Aorta (tissue), 5 donors: Measurements from ENCODE around the gene CDH23. TPM values are rescaled to one million over a fixed set of nuclear protein-coding genes. Genes with fewer than 3 reads are reported as not detected.

ENCODE experiments used
- ATAC-seq: fragments of 200-7000 bp; cut with Tn5 transposase; one replicate; pipeline ENCODE4 v1.9.1; 2022; ENCODE audit warnings: moderate library complexity; ENCODE audit not compliant: low FRiP score
- DNase-seq, 2 donors: peaks; one replicate each; pipeline ENCODE4 v3.0.0-alpha.2; 2020
- H3K27ac ChIP-seq, 2 donors: one replicate each; pipeline ENCODE4 v1.5.1; 2013; ENCODE audit warnings: low read length in 2 of 2, mild to moderate bottlenecking in 2 of 2, moderate library complexity in 2 of 2, control low read depth in 1 of 2, inconsistent platforms in 1 of 2, low read depth in 1 of 2
- H3K27me3 ChIP-seq, 2 donors: one replicate each; pipeline ENCODE4 v1.6.1; 2013; ENCODE audit warnings: control low read depth in 1 of 2, low read length in 1 of 2, mild to moderate bottlenecking in 1 of 2, moderate library complexity in 1 of 2; ENCODE audit not compliant: insufficient read depth in 2 of 2, control insufficient read depth in 1 of 2
- H3K36me3 ChIP-seq, 2 donors: one replicate each; pipeline ENCODE4 v1.6.1; 2013; ENCODE audit warnings: control low read depth in 1 of 2, low read length in 1 of 2, mild to moderate bottlenecking in 1 of 2; ENCODE audit not compliant: insufficient read depth in 2 of 2, control insufficient read depth in 1 of 2
- H3K4me1 ChIP-seq, 2 donors: one replicate each; pipeline ENCODE4 v1.6.1; 2013; ENCODE audit warnings: low read length in 2 of 2, control low read depth in 1 of 2, mild to moderate bottlenecking in 1 of 2, moderate library complexity in 1 of 2; ENCODE audit not compliant: insufficient read depth in 2 of 2, control insufficient read depth in 1 of 2
- H3K4me3 ChIP-seq, 2 donors: one replicate each; pipeline ENCODE4 v1.5.1; 2013; ENCODE audit warnings: low read length in 2 of 2, control low read depth in 1 of 2, mild to moderate bottlenecking in 1 of 2
- H3K9me3 ChIP-seq: one replicate; pipeline ENCODE4 v1.6.1; 2013; ENCODE audit warnings: mild to moderate bottlenecking, low read length; ENCODE audit not compliant: control insufficient read depth
- WGBS, 2 donors: extraction: QIAGEN DNeasy Blood & Tissue Kit; methylation state at CpG; one replicate each; pipeline ENCODE4 v1.1.7; 2013; 5-methylcytosine and 5-hydroxymethylcytosine counted together
- intact Hi-C, 2 donors: fragments of 100-400 bp; cut with DNase I; formaldehyde crosslinking; loops; one replicate each; pipeline versions ENCODE4 v1.14.2 to v1.15.0; 2022
- polyA plus RNA-seq, 2 donors: library from polyadenylated mRNA; stranded (reverse); fragments of 200-250 nt; gene quantifications; one replicate each; pipeline ENCODE4 v1.2.3, GENCODE V29; 2013
- total RNA-seq, 2 donors: library from RNA; stranded (reverse); fragmentation: NEBNext Ultra II Directional; extraction: Animal tissue kit (Norgen Biotek cat#: 25700); gene quantifications; one replicate each; pipeline ENCODE4 v1.2.1, GENCODE V29; 2021
- donor health status: healthy with polysubstance abuse.
- donor health status: Bipolar disorder and iron deficiency.
- donor health status: DM: no; HTN: no; CAD: no.
- donor health status: DM: no; HTN: no; CAD: no.
- donor health status: DM: yes; HTN: yes; CAD: no.

CDH23 gene
- total and polyA plus RNA-seq, 4 donors: 0.50 to 16.6 (median 7.3) TPM

- DNase-seq: no peak
- H3K9me3 ChIP-seq: no peaks in the 10 kb centered on the region
- H3K36me3 ChIP-seq: no peaks in the 10 kb centered on the region
- H3K4me3 ChIP-seq: no peak overlapping the region
- no peak for ATAC-seq
- 96% methylated on average over 17 to 18 of the region's 18 CpGs for WGBS, 2 donors
- no peaks in the 10 kb centered on the region for H3K4me1 ChIP-seq
- intact Hi-C loops: loop anchor here (5.0 to 10.0 kb wide), 5 partner anchors 110 to 640 kb away; partner anchors contain the start of gene SLC29A3 (in 2 of the 2)
- no peaks in the 10 kb centered on the region for H3K27me3 ChIP-seq
- no peak overlapping the region for H3K27ac ChIP-seq
Observed at GRCh38 chr10:71704816-71705215, 308.1 kb downstream of the CDH23 start.

GRCh38 chr10:71705582-71705981 is 308.9 kb downstream of the CDH23 start:
- Histone ChIP-seq H3K27me3 (no peaks in the 10 kb centered on the region), H3K27ac (no peak overlapping the region), H3K4me3 (no peak overlapping the region), H3K9me3 (no peaks in the 10 kb centered on the region), H3K36me3 (no peaks in the 10 kb centered on the region), H3K4me1 (no peaks in the 10 kb centered on the region)
- no peak for ATAC-seq
- intact Hi-C loops: loop anchor here (5.0 to 10.0 kb wide), 5 partner anchors 109 to 639 kb away; partner anchors contain the start of gene SLC29A3 (in 2 of the 2)
- 89 to 92% methylated on average over 2 of the region's 2 CpGs for WGBS, 2 donors
- DNase-seq: no peak

- DNase-seq: no peak
- Histone ChIP-seq H3K36me3 (no peaks in the 10 kb centered on the region), H3K27ac (no peak overlapping the region), H3K4me1 (no peaks in the 10 kb centered on the region), H3K27me3 (no peaks in the 10 kb centered on the region), H3K9me3 (no peaks in the 10 kb centered on the region), H3K4me3 (no peak overlapping the region)
- ATAC-seq: no peak
- WGBS, 2 donors: 93 to 94% methylated on average over 35 of the region's 35 CpGs
- intact Hi-C loops: loop anchor here (5.0 to 10.0 kb wide), 5 partner anchors 108 to 638 kb away; partner anchors contain the start of gene SLC29A3 (in 2 of the 2)
Observed at GRCh38 chr10:71706216-71707121, 309.7 kb downstream of the CDH23 start.

- Histone ChIP-seq H3K36me3 (no peaks in the 10 kb centered on the region), H3K9me3 (no peaks in the 10 kb centered on the region), H3K4me1 (no peaks in the 10 kb centered on the region), H3K27ac (no peak overlapping the region), H3K4me3 (no peak overlapping the region), H3K27me3 (no peaks in the 10 kb centered on the region)
- DNase-seq (no peak), ATAC-seq (no peak)
- intact Hi-C loops: loop anchor here (5.0 to 10.0 kb wide), 5 partner anchors 107 to 637 kb away; partner anchors contain the start of gene SLC29A3 (in 2 of the 2)
- WGBS, 2 donors: 95 to 96% methylated on average over 5 of the region's 5 CpGs
Observed at GRCh38 chr10:71707240-71707789, 310.6 kb downstream of the CDH23 start.

GRCh38 chr10:71708301-71708703 is 311.6 kb downstream of the CDH23 start:
- H3K27me3 ChIP-seq: no peaks in the 10 kb centered on the region
- H3K27ac ChIP-seq: no peak overlapping the region
- intact Hi-C loops: loop anchor here (5.0 to 10.0 kb wide), 5 partner anchors 106 to 636 kb away; partner anchors contain the start of gene SLC29A3 (in 2 of the 2)
- no peak for ATAC-seq
- no peaks in the 10 kb centered on the region for H3K4me1 ChIP-seq
- H3K36me3 ChIP-seq: no peaks in the 10 kb centered on the region
- DNase-seq: peak in 1 of 2 donors; percentile 88
- no peak overlapping the region for H3K4me3 ChIP-seq
- no peaks in the 10 kb centered on the region for H3K9me3 ChIP-seq
- WGBS, 2 donors: 18% methylated on average over 10 of the region's 10 CpGs

- H3K9me3 ChIP-seq: no peaks in the 10 kb centered on the region
- H3K36me3 ChIP-seq: no peaks in the 10 kb centered on the region
- WGBS, 2 donors: 83 to 85% methylated on average over 28 of the region's 28 CpGs
- no peak overlapping the region for H3K4me3 ChIP-seq
- H3K4me1 ChIP-seq: no peaks in the 10 kb centered on the region
- intact Hi-C loops: loop anchor here (5.0 to 10.0 kb wide), 5 partner anchors 106 to 636 kb away; partner anchors contain the start of gene SLC29A3 (in 2 of the 2)
- DNase-seq (no peak), ATAC-seq (no peak)
- H3K27me3 ChIP-seq: no peaks in the 10 kb centered on the region
- H3K27ac ChIP-seq: no peak overlapping the region
Observed at GRCh38 chr10:71708897-71709882, 312.5 kb downstream of the CDH23 start.

- Histone ChIP-seq H3K27ac (no peak overlapping the region), H3K9me3 (no peaks in the 10 kb centered on the region), H3K4me1 (no peaks in the 10 kb centered on the region), H3K27me3 (no peaks in the 10 kb centered on the region), H3K4me3 (no peak overlapping the region), H3K36me3 (no peaks in the 10 kb centered on the region)
- DNase-seq (no peak), ATAC-seq (no peak)
- intact Hi-C loops: loop anchor here in 1 of 2 donors (5.0 kb wide), 1 partner anchor 57 kb away; no protein-coding TSS in a partner anchor
- WGBS, 2 donors: 95 to 97% methylated on average over 2 of the region's 2 CpGs
Observed at GRCh38 chr10:71710519-71710918, 313.8 kb downstream of the CDH23 start.
